H9 (cell line): ENCODE measurements around the gene CTNNB1. TPM values are rescaled to one million over a fixed set of nuclear protein-coding genes. Genes with fewer than 3 reads are reported as not detected.

Experiments
- DNase-seq: peaks from one replicate; pipeline ENCODE4 v3.0.0-alpha.2; 2017
- H2AFZ ChIP-seq: one replicate; pipeline ENCODE4 v1.6.1; 2013; ENCODE audit warnings: mild to moderate bottlenecking, low read length, control low read depth, moderate library complexity
- H2AK5ac ChIP-seq: 2 replicates; pipeline ENCODE4 v1.6.1; 2013; ENCODE audit warnings: low read length, control low read depth, mixed read lengths; ENCODE audit not compliant: insufficient read length
- H2BK120ac ChIP-seq: one replicate; pipeline ENCODE4 v1.6.1; 2013; ENCODE audit warnings: low read depth, mild to moderate bottlenecking, low read length, control low read depth, inconsistent platforms; ENCODE audit not compliant: poor library complexity, severe bottlenecking
- H2BK12ac ChIP-seq: 2 replicates; pipeline ENCODE4 v1.6.1; 2013; ENCODE audit warnings: low read length, control low read depth, mixed read lengths, low read depth; ENCODE audit not compliant: insufficient read length
- H2BK15ac ChIP-seq: 2 replicates; pipeline ENCODE4 v1.6.1; 2013; ENCODE audit warnings: low read depth, low read length, control low read depth
- H2BK20ac ChIP-seq: one replicate; pipeline ENCODE4 v1.6.1; 2013; ENCODE audit warnings: low read depth, mild to moderate bottlenecking, low read length, control low read depth, inconsistent platforms; ENCODE audit not compliant: poor library complexity, severe bottlenecking
- H2BK5ac ChIP-seq: 2 replicates; pipeline ENCODE4 v1.6.1; 2013; ENCODE audit warnings: low read length, control low read depth, mixed read lengths; ENCODE audit not compliant: insufficient read length
- H3K14ac ChIP-seq: 2 replicates; pipeline ENCODE4 v1.6.1; 2013; ENCODE audit warnings: low read length, control low read depth; ENCODE audit not compliant: insufficient read depth
- H3K18ac ChIP-seq: 2 replicates; pipeline ENCODE4 v1.6.1; 2013; ENCODE audit warnings: low read depth, mild to moderate bottlenecking, mixed read lengths, low read length, control low read depth; ENCODE audit not compliant: insufficient read length
- H3K23ac ChIP-seq: 2 replicates; pipeline ENCODE4 v1.6.1; 2013; ENCODE audit warnings: low read length, control low read depth, mixed read lengths, low read depth; ENCODE audit not compliant: insufficient read length
- H3K23me2 ChIP-seq: 2 replicates; pipeline ENCODE4 v1.6.1; 2013; ENCODE audit warnings: low read depth, mild to moderate bottlenecking, mixed read lengths, low read length, control low read depth; ENCODE audit not compliant: insufficient read length, poor library complexity, severe bottlenecking
- H3K27ac ChIP-seq: 2 replicates; pipeline ENCODE4 v1.5.1; 2013; ENCODE audit warnings: low read length, control low read depth, mixed read lengths, low read depth; ENCODE audit not compliant: insufficient read length
- H3K27me3 ChIP-seq: 2 replicates; pipeline ENCODE4 v1.6.1; 2013; ENCODE audit warnings: low read length, control low read depth, inconsistent platforms; ENCODE audit not compliant: insufficient read depth
- H3K4ac ChIP-seq: 2 replicates; pipeline ENCODE4 v1.6.1; 2013; ENCODE audit warnings: low read depth, mild to moderate bottlenecking, control low read depth, inconsistent platforms, low read length, moderate library complexity
- H3K4me1 ChIP-seq: 2 replicates; pipeline ENCODE4 v1.6.1; 2013; ENCODE audit warnings: low read length, control low read depth, inconsistent platforms; ENCODE audit not compliant: insufficient read depth
- H3K4me2 ChIP-seq: 2 replicates; pipeline ENCODE4 v1.6.1; 2013; ENCODE audit warnings: low read length, control low read depth, mixed read lengths; ENCODE audit not compliant: insufficient read length, insufficient read depth
- H3K56ac ChIP-seq: 2 replicates; pipeline ENCODE4 v1.6.1; 2013; ENCODE audit warnings: low read depth, mild to moderate bottlenecking, mixed read lengths, low read length, control low read depth; ENCODE audit not compliant: insufficient read length
- H3K79me1 ChIP-seq: 2 replicates; pipeline ENCODE4 v1.6.1; 2013; ENCODE audit warnings: low read depth, mild to moderate bottlenecking, moderate library complexity, low read length, control low read depth, inconsistent platforms; ENCODE audit not compliant: insufficient read depth, poor library complexity, severe bottlenecking
- H3K79me2 ChIP-seq: 2 replicates; pipeline ENCODE4 v1.6.1; 2013; ENCODE audit warnings: low read length, control low read depth, inconsistent platforms; ENCODE audit not compliant: insufficient read depth
- H3K9ac ChIP-seq: 2 replicates; pipeline ENCODE4 v1.6.1; 2013; ENCODE audit warnings: low read length, control low read depth, mixed read lengths; ENCODE audit not compliant: insufficient read length; ENCODE audit errors: extremely low read depth
- H3K9me3 ChIP-seq: one replicate; pipeline ENCODE4 v1.6.1; 2013; ENCODE audit warnings: low read depth, low read length, inconsistent platforms; ENCODE audit not compliant: control insufficient read depth
- H3T11ph ChIP-seq: one replicate; pipeline ENCODE4 v1.6.1; 2013; ENCODE audit warnings: mild to moderate bottlenecking, low read length, control low read depth, inconsistent platforms
- H4K20me1 ChIP-seq: one replicate; pipeline ENCODE4 v1.6.1; 2013; ENCODE audit not compliant: control insufficient read depth, insufficient read length, insufficient read depth
- H4K5ac ChIP-seq: 2 replicates; pipeline ENCODE4 v1.6.1; 2013; ENCODE audit warnings: low read depth, mild to moderate bottlenecking, mixed read lengths, low read length, control low read depth; ENCODE audit not compliant: insufficient read length
- H4K8ac ChIP-seq: replicated peaks from 2 replicates; pipeline ENCODE4 v1.6.1; 2013; ENCODE audit warnings: low read length, control low read depth, mixed read lengths, low read depth; ENCODE audit not compliant: insufficient read length
- H4K91ac ChIP-seq: 2 replicates; pipeline ENCODE4 v1.6.1; 2013; ENCODE audit warnings: low read depth, mild to moderate bottlenecking, moderate library complexity, mixed read lengths, low read length, control low read depth; ENCODE audit not compliant: insufficient read length
- H3K27ac Mint-ChIP-seq, 3 experiments: 2 replicates in 2 of 3; 3 replicates in 1 of 3; pipeline ENCODE4 v1.8.0; 2020 to 2021; ENCODE audit warnings: mixed read lengths in 3 of 3, mild to moderate bottlenecking in 1 of 3, moderate library complexity in 1 of 3
- H3K27me3 Mint-ChIP-seq: 2 replicates; pipeline ENCODE4 v1.8.0; 2021; ENCODE audit warnings: low read depth, mild to moderate bottlenecking, moderate library complexity, mixed read lengths
- H3K36me3 Mint-ChIP-seq, 3 experiments: 2 replicates in 2 of 3; 3 replicates in 1 of 3; pipeline ENCODE4 v1.8.0; 2020 to 2021; ENCODE audit warnings: low read depth in 3 of 3, mixed read lengths in 3 of 3; ENCODE audit not compliant: insufficient read depth in 1 of 3
- H3K4me1 Mint-ChIP-seq, 2 experiments: 2 replicates each; pipeline ENCODE4 v1.8.0; 2020; ENCODE audit warnings: mixed read lengths in 2 of 2
- H3K4me3 Mint-ChIP-seq, 2 experiments: 2 replicates in 1 of 2; 3 replicates in 1 of 2; pipeline ENCODE4 v1.8.0; 2020 to 2021; ENCODE audit warnings: mild to moderate bottlenecking in 2 of 2, mixed read lengths in 2 of 2, moderate library complexity in 1 of 2
- H3K9me3 Mint-ChIP-seq, 2 experiments: 2 replicates in 1 of 2; 3 replicates in 1 of 2; pipeline ENCODE4 v1.8.0; 2020; ENCODE audit warnings: mild to moderate bottlenecking in 2 of 2, mixed read lengths in 2 of 2, moderate library complexity in 1 of 2
- WGBS: extraction: QIAGEN DNeasy Blood & Tissue Kit; methylation state at CpG from one replicate; pipeline ENCODE4 v1.1.7; 2013; ENCODE audit warnings: missing lambda C conversion rate, low lambda C conversion rate, mixed read lengths; ENCODE audit not compliant: insufficient read length; ENCODE audit errors: extremely low coverage; 5-methylcytosine and 5-hydroxymethylcytosine counted together
- total RNA-seq: library from RNA; stranded (reverse); gene quantifications from 2 replicates; pipeline ENCODE4 v1.2.1, GENCODE V29; 2021
- TF ChIP-seq, protein P1 (sequence below): fragments of 200-600 bp; sonication (generic); conservative IDR thresholded peaks from 3 replicates; pipeline ENCODE4 v1.8.0; 2021; ENCODE audit warnings: antibody characterized with exemption, mild to moderate bottlenecking

CTNNB1 gene
- total RNA-seq, 1 experiment from 2014 or later: 500 TPM

DNA sequence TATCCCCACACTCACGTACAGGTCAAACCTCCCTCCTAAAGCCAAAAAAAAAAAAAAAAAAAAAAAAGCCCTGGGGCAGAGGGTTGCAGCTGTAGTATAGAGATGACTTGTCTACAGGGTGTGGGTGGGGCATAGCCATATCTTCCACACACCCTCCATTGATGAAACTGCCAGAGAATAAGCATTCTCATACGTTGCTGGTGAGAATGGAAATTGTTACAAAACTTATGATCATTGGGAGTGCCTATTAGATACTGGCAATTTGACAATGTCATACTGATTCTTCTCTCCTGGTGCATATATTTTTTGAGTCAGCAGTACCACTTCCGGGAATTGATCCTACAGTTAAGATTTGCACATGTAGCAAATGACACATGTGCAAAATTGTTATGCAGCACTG is 11.0 kb upstream of the CTNNB1 start:
- H3K79me2 ChIP-seq: no peaks in the 10 kb centered on the region
- no peaks in the 10 kb centered on the region for H4K20me1 ChIP-seq
- H3K4me2 ChIP-seq: no peak overlapping the region
- no peak overlapping the region for H2AK5ac ChIP-seq
- H3K23ac ChIP-seq: no peak overlapping the region
- no peaks in the 10 kb centered on the region for H3K4me1 ChIP-seq
- no peak overlapping the region for H2BK120ac ChIP-seq
- no peaks in the 10 kb centered on the region for H3K23me2 ChIP-seq
- Mint-ChIP-seq H3K27ac (no peak overlapping the region), H3K27me3 (no peaks in the 10 kb centered on the region), H3K4me3 (no peak overlapping the region), H3K36me3 (no peaks in the 10 kb centered on the region), H3K4me1 (peaks cover 7 to 8% of the 10 kb centered on the region in 2 experiments; a peak in 2 of 4 replicates), H3K9me3 (no peaks in the 10 kb centered on the region)
- TF ChIP-seq, protein P1, sequence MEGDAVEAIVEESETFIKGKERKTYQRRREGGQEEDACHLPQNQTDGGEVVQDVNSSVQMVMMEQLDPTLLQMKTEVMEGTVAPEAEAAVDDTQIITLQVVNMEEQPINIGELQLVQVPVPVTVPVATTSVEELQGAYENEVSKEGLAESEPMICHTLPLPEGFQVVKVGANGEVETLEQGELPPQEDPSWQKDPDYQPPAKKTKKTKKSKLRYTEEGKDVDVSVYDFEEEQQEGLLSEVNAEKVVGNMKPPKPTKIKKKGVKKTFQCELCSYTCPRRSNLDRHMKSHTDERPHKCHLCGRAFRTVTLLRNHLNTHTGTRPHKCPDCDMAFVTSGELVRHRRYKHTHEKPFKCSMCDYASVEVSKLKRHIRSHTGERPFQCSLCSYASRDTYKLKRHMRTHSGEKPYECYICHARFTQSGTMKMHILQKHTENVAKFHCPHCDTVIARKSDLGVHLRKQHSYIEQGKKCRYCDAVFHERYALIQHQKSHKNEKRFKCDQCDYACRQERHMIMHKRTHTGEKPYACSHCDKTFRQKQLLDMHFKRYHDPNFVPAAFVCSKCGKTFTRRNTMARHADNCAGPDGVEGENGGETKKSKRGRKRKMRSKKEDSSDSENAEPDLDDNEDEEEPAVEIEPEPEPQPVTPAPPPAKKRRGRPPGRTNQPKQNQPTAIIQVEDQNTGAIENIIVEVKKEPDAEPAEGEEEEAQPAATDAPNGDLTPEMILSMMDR: no peak
- H4K5ac ChIP-seq: no peak overlapping the region
- H2AFZ ChIP-seq: no peak overlapping the region
- no peak overlapping the region for H3K9ac ChIP-seq
- H2BK12ac ChIP-seq: no peak overlapping the region
- no peaks in the 10 kb centered on the region for H3K9me3 ChIP-seq
- H3K56ac ChIP-seq: no peak overlapping the region
- no peaks in the 10 kb centered on the region for H3K79me1 ChIP-seq
- no peak overlapping the region for H3K14ac ChIP-seq
- H4K8ac ChIP-seq: no peak overlapping the region
- H2BK20ac ChIP-seq: no peak overlapping the region
- H4K91ac ChIP-seq: no peak overlapping the region
- no peak for DNase-seq
- WGBS: no CpG with 5 or more reads among the region's 3 CpGs
- no peak overlapping the region for H3K18ac ChIP-seq
- no peak overlapping the region for H3K27ac ChIP-seq
- no peaks in the 10 kb centered on the region for H3K27me3 ChIP-seq
- no peak overlapping the region for H2BK5ac ChIP-seq
- no peak overlapping the region for H3K4ac ChIP-seq
- no peak overlapping the region for H2BK15ac ChIP-seq
- H3T11ph ChIP-seq: no peak overlapping the region
